HG03565 (cell line): ENCODE measurements around the gene MMP20.
"Not testable (repeated sequence)": the region's sequence is repeated elsewhere in the genome, so short reads cannot be mapped to it uniquely, and the experiment has no call there.

ENCODE experiments used
- ATAC-seq: cut with Tn5 transposase; IDR thresholded peaks from one replicate; pipeline ENCODE4 v1.9.1; 2021; ENCODE audit warnings: mild to moderate bottlenecking, moderate library complexity; ENCODE audit not compliant: unreplicated experiment

Gene MMP20

GRCh38 chr11:102625177-102625576, at the start of gene MMP20:
MMP20 (minus strand) TSS chr11:102625332; CDS start chr11:102625319, 13 bp downstream.
- no peak for ATAC-seq

- peak; percentile 66 for ATAC-seq
These were observed 44.5 kb upstream of the MMP20 start for GRCh38 chr11:102669664-102670063.

- no peak for ATAC-seq
These were observed 41.3 kb upstream of the MMP20 start for GRCh38 chr11:102666331-102666957.

GRCh38 chr11:102664001-102664752, 39.0 kb upstream of the MMP20 start:
- ATAC-seq = peak; percentile 77

GRCh38 chr11:102662607-102663006, 37.5 kb upstream of the MMP20 start:
- no peak for ATAC-seq

GRCh38 chr11:102661040-102661439, 35.9 kb upstream of the MMP20 start:
- no peak for ATAC-seq

- no peak for ATAC-seq
These were observed 31.4 kb upstream of the MMP20 start for GRCh38 chr11:102656528-102656927.

- ATAC-seq = no peak
These were observed 30.4 kb upstream of the MMP20 start for GRCh38 chr11:102655547-102655946.

GRCh38 chr11:102654761-102655160, 29.6 kb upstream of the MMP20 start:
- no peak for ATAC-seq

GRCh38 chr11:102653744-102654291, 28.7 kb upstream of the MMP20 start:
- no peak for ATAC-seq

GRCh38 chr11:102647430-102647829, 22.3 kb upstream of the MMP20 start:
- ATAC-seq = no peak

GRCh38 chr11:102643941-102644340, 18.8 kb upstream of the MMP20 start:
- no peak for ATAC-seq

- no peak for ATAC-seq
These were observed 15.8 kb upstream of the MMP20 start for GRCh38 chr11:102640946-102641345.

GRCh38 chr11:102639656-102640055, 14.5 kb upstream of the MMP20 start:
- ATAC-seq = no peak

GRCh38 chr11:102637731-102638130, 12.6 kb upstream of the MMP20 start:
- no peak for ATAC-seq

GRCh38 chr11:102633385-102634026, 8.4 kb upstream of the MMP20 start:
- no peak for ATAC-seq

GRCh38 chr11:102632026-102632425, 6.9 kb upstream of the MMP20 start:
- no peak for ATAC-seq

- ATAC-seq = no peak
These were observed 5.7 kb upstream of the MMP20 start for GRCh38 chr11:102630598-102631448.

GRCh38 chr11:102629908-102630307, 4.8 kb upstream of the MMP20 start:
- ATAC-seq = not testable (repeated sequence)

- ATAC-seq = no peak
These were observed 1.5 kb upstream of the MMP20 start for GRCh38 chr11:102626676-102627075.

- no peak for ATAC-seq
These were observed 1.1 kb downstream of the MMP20 start for GRCh38 chr11:102623998-102624397.
